WTC11 (cell line): ENCODE data around the gene EIF1AD. TPM values are rescaled to one million over a fixed set of nuclear protein-coding genes. Genes with fewer than 3 reads are reported as not detected.
"Not testable (repeated sequence)": the region's sequence is repeated elsewhere in the genome, so short reads cannot be mapped to it uniquely, and the experiment has no call there.

ENCODE experiments used
- ATAC-seq: fragments of 200-7000 bp; cut with Tn5 transposase; 2 replicates; pipeline ENCODE4 v1.10.0; 2021; ENCODE audit warnings: mild to moderate bottlenecking, moderate library complexity
- CTCF ChIA-PET: fragments of 300-600 bp; sonication (Branson Sonifier 250); formaldehyde crosslinking; loops from one replicate; lab custom pipeline; 2021; ENCODE audit warnings: antibody characterized with exemption; lab: Charles Lee
- POLR2A ChIA-PET: fragments of 350-600 bp; sonication (Branson Sonifier 250); formaldehyde crosslinking; loops from one replicate; lab custom pipeline; 2021; ENCODE audit warnings: antibody characterized with exemption; lab: Charles Lee
- DNase-seq: peaks from one replicate; pipeline ENCODE4 v3.0.0; 2021; ENCODE audit warnings: low spot score
- H3K27ac Mint-ChIP-seq: 2 replicates; pipeline ENCODE4 v1.8.0; 2021; ENCODE audit warnings: mixed read lengths
- H3K27me3 Mint-ChIP-seq: 2 replicates; pipeline ENCODE4 v1.8.0; 2021; ENCODE audit warnings: low read depth, mild to moderate bottlenecking, moderate library complexity, mixed read lengths
- H3K36me3 Mint-ChIP-seq: 2 replicates; pipeline ENCODE4 v1.8.0; 2021; ENCODE audit warnings: mixed read lengths
- H3K4me1 Mint-ChIP-seq: 2 replicates; pipeline ENCODE4 v1.8.0; 2022; ENCODE audit warnings: mixed read lengths
- H3K4me3 Mint-ChIP-seq: 2 replicates; pipeline ENCODE4 v1.8.0; 2021; ENCODE audit warnings: mild to moderate bottlenecking, moderate library complexity, mixed read lengths
- H3K9me3 Mint-ChIP-seq: 2 replicates; pipeline ENCODE4 v1.8.0; 2021; ENCODE audit warnings: mixed read lengths
- CBFB ChIP-seq: sonication (generic); formaldehyde crosslinking; IDR thresholded peaks from 2 replicates; pipeline ENCODE4 v1.8.1; 2022; ENCODE audit warnings: mild to moderate bottlenecking, low read depth, missing genetic modification reagents
- CREB1 ChIP-seq: sonication (generic); formaldehyde crosslinking; IDR thresholded peaks from 2 replicates; pipeline ENCODE4 v1.8.0; 2023; ENCODE audit warnings: mild to moderate bottlenecking, missing genetic modification reagents
- ELF4 ChIP-seq: sonication (generic); formaldehyde crosslinking; IDR thresholded peaks from 2 replicates; pipeline ENCODE4 v1.8.1; 2022; ENCODE audit warnings: low read depth, mild to moderate bottlenecking, moderate library complexity, missing genetic modification reagents
- EMX1 ChIP-seq: fragments of 250-450 bp; sonication (Bioruptor Pico); IDR thresholded peaks from 2 replicates; pipeline ENCODE4 v1.8.0; 2021; ENCODE audit warnings: mild to moderate bottlenecking
- ERG ChIP-seq: fragments of 250-450 bp; sonication (Bioruptor Pico); IDR thresholded peaks from 2 replicates; pipeline ENCODE4 v1.8.0; 2021; ENCODE audit warnings: mild to moderate bottlenecking
- FOXJ3 ChIP-seq: sonication (generic); formaldehyde crosslinking; IDR thresholded peaks from 2 replicates; pipeline ENCODE4 v1.9.0; 2021; ENCODE audit warnings: missing genetic modification reagents, mild to moderate bottlenecking, borderline replicate concordance
- HMGXB4 ChIP-seq: sonication (generic); formaldehyde crosslinking; IDR thresholded peaks from 2 replicates; pipeline ENCODE4 v1.8.1; 2023; ENCODE audit warnings: mild to moderate bottlenecking, moderate library complexity, missing genetic modification reagents
- MLX ChIP-seq: sonication (generic); formaldehyde crosslinking; IDR thresholded peaks from 2 replicates; pipeline ENCODE4 v1.8.1; 2023; ENCODE audit warnings: mild to moderate bottlenecking, missing genetic modification reagents, moderate library complexity
- MXD4 ChIP-seq: fragments of 250-450 bp; sonication (Bioruptor Pico); IDR thresholded peaks from 2 replicates; pipeline ENCODE4 v1.8.0; 2021; ENCODE audit warnings: mild to moderate bottlenecking, moderate library complexity, borderline replicate concordance
- TCF7 ChIP-seq: sonication (generic); formaldehyde crosslinking; IDR thresholded peaks from 2 replicates; pipeline ENCODE4 v1.8.0; 2022; ENCODE audit warnings: mild to moderate bottlenecking, low read depth, missing genetic modification reagents, moderate library complexity
- TEAD4 ChIP-seq: sonication (generic); formaldehyde crosslinking; IDR thresholded peaks from 2 replicates; pipeline ENCODE4 v1.8.0; 2022; ENCODE audit warnings: mild to moderate bottlenecking, missing genetic modification reagents
- USF1 ChIP-seq: sonication (generic); formaldehyde crosslinking; IDR thresholded peaks from 2 replicates; pipeline ENCODE4 v1.8.0; 2022; ENCODE audit warnings: mild to moderate bottlenecking, missing genetic modification reagents
- ZNF263 ChIP-seq: sonication (generic); formaldehyde crosslinking; IDR thresholded peaks from 2 replicates; pipeline ENCODE4 v1.8.1; 2022; ENCODE audit warnings: low read depth, mild to moderate bottlenecking, moderate library complexity, missing genetic modification reagents
- ZNF317 ChIP-seq: sonication (generic); formaldehyde crosslinking; IDR thresholded peaks from 2 replicates; pipeline ENCODE4 v1.8.1; 2023; ENCODE audit warnings: low read depth, mild to moderate bottlenecking, moderate library complexity, missing genetic modification reagents, borderline replicate concordance
- ZSCAN18 ChIP-seq: fragments of 250-450 bp; sonication (Bioruptor Pico); IDR thresholded peaks from 2 replicates; pipeline ENCODE4 v2.1.2; 2022; ENCODE audit warnings: mild to moderate bottlenecking, moderate library complexity
- total RNA-seq: library from RNA; stranded (reverse); gene quantifications from 3 replicates; pipeline ENCODE4 v1.2.3, GENCODE V29; 2021
- TF ChIP-seq, protein P1 (sequence below): sonication (generic); formaldehyde crosslinking; IDR thresholded peaks from 2 replicates; pipeline ENCODE4 v1.8.1; 2022; ENCODE audit warnings: missing genetic modification reagents, borderline replicate concordance
- TF ChIP-seq, protein P2 (sequence below): fragments of 200-600 bp; IDR thresholded peaks from 2 replicates; pipeline ENCODE4 v1.8.0; 2022; ENCODE audit warnings: antibody characterized with exemption
- TF ChIP-seq, protein P3 (sequence below): sonication (generic); formaldehyde crosslinking; IDR thresholded peaks from 2 replicates; pipeline ENCODE4 v1.8.0; 2022; ENCODE audit warnings: mild to moderate bottlenecking, missing genetic modification reagents

Gene EIF1AD
- total RNA-seq, 1 experiment from 2014 or later, result 37.6 TPM

DNA sequence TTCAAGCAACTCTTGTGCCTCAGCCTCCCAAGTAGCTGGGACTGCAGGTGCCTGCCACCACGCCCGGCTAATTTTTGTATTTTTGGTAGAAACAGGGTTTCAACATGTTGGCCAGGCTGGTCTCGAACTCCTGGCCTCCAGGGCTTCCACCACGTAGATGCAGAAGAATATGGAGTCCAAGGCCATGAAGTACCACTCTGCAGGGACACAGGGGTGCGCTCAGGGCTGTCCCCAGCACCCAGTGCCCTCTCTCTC is 21.2 kb upstream of the EIF1AD start:
- H3K9me3 Mint-ChIP-seq, DNase-seq, H3K27ac Mint-ChIP-seq, POLR2A ChIA-PET, H3K4me1 Mint-ChIP-seq, H3K4me3 Mint-ChIP-seq, H3K36me3 Mint-ChIP-seq, ATAC-seq: not testable (repeated sequence)
- H3K27me3 Mint-ChIP-seq, result peaks cover 29% of the 10 kb centered on the region
- 0 out of 2 replicates have a peak, but pooled peaks have one; percentile 54 for TF ChIP-seq TCF7 (CRISPR knock-in tag)
- CTCF ChIA-PET, result interaction anchor here (0.7 to 2.3 kb wide), 25 partner anchors 10 to 416 kb away, joined by 3 to 48 read pairs (median 5); partner anchors contain the start of genes BANF1, CCDC85B, CST6 and EIF1AD

DNA sequence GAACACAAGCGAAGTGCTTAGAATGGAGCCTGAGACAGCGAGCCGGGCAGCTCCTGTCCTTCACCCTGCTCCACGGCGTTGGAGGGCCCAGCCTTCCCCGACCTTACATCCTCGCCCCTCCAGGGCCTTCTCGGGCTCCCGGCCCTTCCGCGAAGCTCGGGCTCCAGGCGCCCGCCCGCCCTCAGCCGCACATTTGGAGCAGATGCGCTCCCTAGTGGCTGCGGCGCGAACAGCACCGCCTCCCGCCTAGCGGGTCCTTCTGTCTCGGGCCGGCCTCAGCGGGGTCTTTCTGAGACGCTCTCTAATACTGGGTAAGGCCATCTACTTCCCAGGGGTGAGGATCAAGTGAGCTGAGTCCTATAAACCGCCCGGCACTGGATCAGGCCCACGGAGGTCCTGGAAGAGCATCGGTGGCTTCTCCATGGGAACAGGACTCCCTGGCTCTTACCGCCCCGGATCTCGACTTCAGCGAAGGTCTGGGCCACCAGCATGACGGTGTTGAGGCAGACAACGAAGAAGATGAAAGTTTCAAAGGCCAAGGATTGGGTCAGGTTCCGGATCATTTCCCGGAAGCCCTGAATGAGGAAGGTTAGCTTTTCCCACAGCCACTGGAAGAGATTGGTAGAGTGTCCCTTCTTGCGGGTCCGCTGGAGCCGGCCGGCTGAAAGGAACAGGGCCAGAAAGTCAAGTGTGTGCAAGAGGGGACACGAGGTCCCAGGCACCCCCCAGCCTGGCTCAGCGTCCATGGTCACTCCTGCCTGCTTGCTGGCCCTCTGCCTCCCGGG is 20.6 kb upstream of the EIF1AD start:
- Mint-ChIP-seq H3K4me3 (peak overlapping the region; percentile 50), H3K36me3 (no peaks in the 10 kb centered on the region), H3K9me3 (no peaks in the 10 kb centered on the region), H3K27ac (no peak overlapping the region; the same call in 1 of the 2 replicates), H3K4me1 (no peaks in the 10 kb centered on the region), H3K27me3 (peaks cover 29% of the 10 kb centered on the region)
- ATAC-seq, result peak; percentile 96
- ChIA-PET POLR2A (no interaction called here), CTCF (interaction anchor here (0.6 to 2.3 kb wide), 49 partner anchors 9 to 429 kb away, joined by 3 to 48 read pairs (median 4); partner anchors contain the start of genes BANF1, CCDC85B, CST6 and EIF1AD)
- TF ChIP-seq ZNF317 (no peak), ZNF263 (no peak), ERG (CRISPR knock-in tag) (no peak), CREB1 (CRISPR knock-in tag) (no peak), ELF4 (no peak), HMGXB4 (CRISPR knock-in tag) (peak; percentile 89), MXD4 (CRISPR knock-in tag) (no peak)
- TF ChIP-seq, protein P1, sequence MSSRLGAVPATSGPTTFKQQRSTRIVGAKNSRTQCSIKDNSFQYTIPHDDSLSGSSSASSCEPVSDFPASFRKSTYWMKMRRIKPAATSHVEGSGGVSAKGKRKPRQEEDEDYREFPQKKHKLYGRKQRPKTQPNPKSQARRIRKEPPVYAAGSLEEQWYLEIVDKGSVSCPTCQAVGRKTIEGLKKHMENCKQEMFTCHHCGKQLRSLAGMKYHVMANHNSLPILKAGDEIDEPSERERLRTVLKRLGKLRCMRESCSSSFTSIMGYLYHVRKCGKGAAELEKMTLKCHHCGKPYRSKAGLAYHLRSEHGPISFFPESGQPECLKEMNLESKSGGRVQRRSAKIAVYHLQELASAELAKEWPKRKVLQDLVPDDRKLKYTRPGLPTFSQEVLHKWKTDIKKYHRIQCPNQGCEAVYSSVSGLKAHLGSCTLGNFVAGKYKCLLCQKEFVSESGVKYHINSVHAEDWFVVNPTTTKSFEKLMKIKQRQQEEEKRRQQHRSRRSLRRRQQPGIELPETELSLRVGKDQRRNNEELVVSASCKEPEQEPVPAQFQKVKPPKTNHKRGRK (CRISPR knock-in tag), result no peak
- TF ChIP-seq, protein P2, sequence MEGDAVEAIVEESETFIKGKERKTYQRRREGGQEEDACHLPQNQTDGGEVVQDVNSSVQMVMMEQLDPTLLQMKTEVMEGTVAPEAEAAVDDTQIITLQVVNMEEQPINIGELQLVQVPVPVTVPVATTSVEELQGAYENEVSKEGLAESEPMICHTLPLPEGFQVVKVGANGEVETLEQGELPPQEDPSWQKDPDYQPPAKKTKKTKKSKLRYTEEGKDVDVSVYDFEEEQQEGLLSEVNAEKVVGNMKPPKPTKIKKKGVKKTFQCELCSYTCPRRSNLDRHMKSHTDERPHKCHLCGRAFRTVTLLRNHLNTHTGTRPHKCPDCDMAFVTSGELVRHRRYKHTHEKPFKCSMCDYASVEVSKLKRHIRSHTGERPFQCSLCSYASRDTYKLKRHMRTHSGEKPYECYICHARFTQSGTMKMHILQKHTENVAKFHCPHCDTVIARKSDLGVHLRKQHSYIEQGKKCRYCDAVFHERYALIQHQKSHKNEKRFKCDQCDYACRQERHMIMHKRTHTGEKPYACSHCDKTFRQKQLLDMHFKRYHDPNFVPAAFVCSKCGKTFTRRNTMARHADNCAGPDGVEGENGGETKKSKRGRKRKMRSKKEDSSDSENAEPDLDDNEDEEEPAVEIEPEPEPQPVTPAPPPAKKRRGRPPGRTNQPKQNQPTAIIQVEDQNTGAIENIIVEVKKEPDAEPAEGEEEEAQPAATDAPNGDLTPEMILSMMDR, result peak; percentile 95
- peak; percentile 92 for DNase-seq

DNA sequence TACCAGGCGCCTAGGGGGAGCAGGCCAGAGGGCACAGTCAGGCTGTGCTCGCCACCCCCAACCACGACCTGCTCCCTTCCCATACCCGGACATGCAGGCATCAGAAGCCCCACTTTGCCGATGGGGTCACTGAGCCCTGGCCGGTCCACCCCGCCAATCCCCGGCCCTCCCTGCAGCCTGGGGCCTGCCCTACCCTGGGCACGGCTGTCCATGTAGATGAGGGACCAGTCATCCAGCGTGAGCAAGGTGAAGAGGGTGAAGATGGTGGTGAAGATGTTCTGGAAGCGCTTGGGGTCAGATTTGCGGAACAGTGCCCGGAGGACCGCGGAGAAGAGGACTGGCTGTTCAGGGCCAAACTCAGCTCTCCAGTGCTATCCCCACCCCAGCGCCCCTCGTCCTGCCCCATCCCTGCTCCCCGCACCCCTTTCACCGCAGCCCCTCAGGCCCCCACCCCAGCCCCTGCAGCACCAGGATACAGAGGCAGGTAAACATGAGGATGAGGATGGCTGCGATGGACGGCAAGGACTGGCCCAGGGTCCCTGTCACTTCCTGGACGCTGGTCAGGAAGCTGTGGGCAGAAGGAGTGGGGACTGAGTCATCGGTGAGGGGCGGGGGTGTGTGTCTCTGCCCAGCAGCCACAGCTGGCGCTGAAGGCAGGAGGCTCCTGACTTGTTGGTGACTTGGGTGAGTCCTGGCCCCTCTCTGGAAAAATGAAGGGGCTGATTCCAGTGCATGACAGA is 18.8 kb upstream of the EIF1AD start:
- DNase-seq, result no peak
- Mint-ChIP-seq H3K27ac (no peak overlapping the region), H3K4me1 (no peaks in the 10 kb centered on the region), H3K4me3 (no peak overlapping the region), H3K36me3 (no peaks in the 10 kb centered on the region), H3K9me3 (no peaks in the 10 kb centered on the region), H3K27me3 (peaks cover 29% of the 10 kb centered on the region)
- ChIA-PET CTCF (no interaction called here), POLR2A (no interaction called here)
- ATAC-seq, result no peak
- TF ChIP-seq, protein P3, sequence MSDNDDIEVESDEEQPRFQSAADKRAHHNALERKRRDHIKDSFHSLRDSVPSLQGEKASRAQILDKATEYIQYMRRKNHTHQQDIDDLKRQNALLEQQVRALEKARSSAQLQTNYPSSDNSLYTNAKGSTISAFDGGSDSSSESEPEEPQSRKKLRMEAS (CRISPR knock-in tag), result no peak
- TF ChIP-seq MLX (CRISPR knock-in tag) (no peak), TEAD4 (CRISPR knock-in tag) (no peak), FOXJ3 (CRISPR knock-in tag) (no peak), CBFB (CRISPR knock-in tag) (no peak), USF1 (CRISPR knock-in tag) (no peak), ZSCAN18 (no peak), EMX1 (no peak), ERG (CRISPR knock-in tag) (no peak)
